ENCODE data around the gene UTP3.

DNA sequence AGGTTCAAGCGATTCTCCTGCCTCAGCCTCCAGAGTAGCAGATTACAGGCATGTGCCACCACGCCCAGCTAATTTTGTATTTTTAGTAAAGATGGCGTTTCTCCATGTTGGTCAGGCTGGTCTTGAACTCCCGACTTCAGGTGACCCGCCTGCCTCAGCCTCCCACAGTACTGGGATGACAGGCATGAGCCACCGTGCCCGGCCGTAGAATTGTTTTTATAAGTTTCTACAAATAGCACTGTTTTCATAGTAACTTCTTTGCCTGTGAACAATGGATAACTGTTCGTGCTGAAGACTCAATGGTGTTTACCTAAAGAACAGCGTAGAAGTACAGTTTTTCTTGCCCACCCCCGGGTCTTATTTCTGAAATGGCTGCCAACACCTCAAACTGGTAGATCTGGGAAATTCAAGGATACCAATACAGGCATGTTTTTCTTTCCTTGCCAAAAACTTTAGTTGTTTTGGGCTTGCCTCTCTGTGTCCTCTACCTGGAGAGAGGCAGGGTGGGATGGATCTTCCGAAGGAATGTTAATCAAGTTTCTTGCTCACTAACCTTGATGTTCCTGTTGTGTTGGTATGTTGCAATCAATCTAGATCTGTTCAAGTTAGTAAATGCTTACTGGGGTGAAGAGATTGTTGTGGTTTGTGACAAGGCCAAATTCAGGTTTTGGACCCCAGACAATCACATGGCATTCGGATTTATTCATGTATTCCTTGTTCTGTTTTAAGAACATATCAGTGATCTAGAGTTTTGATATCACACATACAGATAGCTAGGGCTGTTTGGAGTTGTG lies 30.7 kb downstream of the UTP3 start:
- TF ChIP-seq, protein P1, sequence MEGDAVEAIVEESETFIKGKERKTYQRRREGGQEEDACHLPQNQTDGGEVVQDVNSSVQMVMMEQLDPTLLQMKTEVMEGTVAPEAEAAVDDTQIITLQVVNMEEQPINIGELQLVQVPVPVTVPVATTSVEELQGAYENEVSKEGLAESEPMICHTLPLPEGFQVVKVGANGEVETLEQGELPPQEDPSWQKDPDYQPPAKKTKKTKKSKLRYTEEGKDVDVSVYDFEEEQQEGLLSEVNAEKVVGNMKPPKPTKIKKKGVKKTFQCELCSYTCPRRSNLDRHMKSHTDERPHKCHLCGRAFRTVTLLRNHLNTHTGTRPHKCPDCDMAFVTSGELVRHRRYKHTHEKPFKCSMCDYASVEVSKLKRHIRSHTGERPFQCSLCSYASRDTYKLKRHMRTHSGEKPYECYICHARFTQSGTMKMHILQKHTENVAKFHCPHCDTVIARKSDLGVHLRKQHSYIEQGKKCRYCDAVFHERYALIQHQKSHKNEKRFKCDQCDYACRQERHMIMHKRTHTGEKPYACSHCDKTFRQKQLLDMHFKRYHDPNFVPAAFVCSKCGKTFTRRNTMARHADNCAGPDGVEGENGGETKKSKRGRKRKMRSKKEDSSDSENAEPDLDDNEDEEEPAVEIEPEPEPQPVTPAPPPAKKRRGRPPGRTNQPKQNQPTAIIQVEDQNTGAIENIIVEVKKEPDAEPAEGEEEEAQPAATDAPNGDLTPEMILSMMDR (IDR thresholded peaks at IDR 0.05): no peak
- no peak for TF ChIP-seq POLR2A (IDR thresholded peaks at IDR 0.05)

Data from heart left ventricle (tissue), 13 donors.